GM18520 (cell line): Measurements from ENCODE around the gene ADAMTS9.

Experiments used
- ATAC-seq: cut with Tn5 transposase; IDR thresholded peaks from one replicate; pipeline ENCODE4 v1.9.1; 2021; ENCODE audit not compliant: unreplicated experiment

ADAMTS9 gene

DNA sequence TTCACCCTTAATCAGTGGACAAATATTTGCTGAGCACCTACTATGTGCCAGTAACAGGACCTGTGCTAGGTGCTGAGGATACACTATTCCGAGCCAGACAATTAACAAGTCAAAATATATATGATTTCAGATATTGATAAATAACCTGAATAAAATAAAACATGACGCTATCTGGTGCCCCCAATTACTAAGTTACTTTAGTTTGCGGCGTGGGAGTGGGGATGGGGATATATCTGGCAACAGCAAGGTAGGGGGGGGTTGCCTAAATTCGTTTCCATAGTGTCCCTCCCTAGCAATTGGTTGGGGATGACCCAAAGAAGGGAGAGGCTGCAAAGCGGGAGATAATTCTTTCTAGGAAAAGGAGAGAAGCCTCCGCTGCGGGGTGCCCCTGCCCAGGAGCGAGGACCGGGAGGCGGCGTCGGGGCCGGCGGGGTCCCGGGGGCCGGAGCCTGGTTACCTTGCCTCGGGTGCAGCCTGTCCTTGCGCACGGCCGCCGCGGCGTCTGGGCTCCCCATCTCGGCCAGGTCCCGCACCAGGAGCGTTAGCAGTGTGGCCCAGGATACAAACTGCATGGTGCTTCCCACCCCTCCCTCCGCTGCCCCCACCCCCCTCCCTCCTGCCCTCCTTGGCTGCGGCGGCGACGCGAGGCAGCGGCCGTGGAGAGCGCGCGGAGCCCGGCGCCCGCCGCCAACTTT lies 567 bp downstream of the ADAMTS9 start:
- ATAC-seq, result no peak

DNA sequence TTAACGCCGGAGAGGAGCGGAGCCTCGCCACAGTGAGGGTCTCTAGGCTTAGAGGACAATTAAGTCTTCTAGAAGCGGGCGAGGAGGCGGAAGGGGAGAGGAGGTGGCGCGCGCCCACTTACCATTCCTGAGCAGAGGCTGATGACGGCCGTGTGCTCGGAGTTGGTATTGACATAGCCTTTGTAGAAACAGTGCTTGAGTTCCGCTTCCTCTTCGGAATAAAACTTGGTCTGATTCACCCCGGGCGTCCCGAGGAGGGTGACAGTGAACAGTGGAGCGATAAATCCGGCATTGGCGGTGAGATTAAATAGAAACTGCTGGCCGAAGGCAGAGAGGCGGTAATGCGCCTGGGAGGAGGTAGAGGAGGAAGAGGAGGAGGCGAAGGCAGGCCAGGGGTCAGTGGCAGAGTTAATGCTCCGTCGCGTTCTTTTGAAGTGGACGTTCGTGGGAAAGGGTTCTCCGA lies 1.3 kb downstream of the ADAMTS9 start:
- no peak for ATAC-seq

DNA sequence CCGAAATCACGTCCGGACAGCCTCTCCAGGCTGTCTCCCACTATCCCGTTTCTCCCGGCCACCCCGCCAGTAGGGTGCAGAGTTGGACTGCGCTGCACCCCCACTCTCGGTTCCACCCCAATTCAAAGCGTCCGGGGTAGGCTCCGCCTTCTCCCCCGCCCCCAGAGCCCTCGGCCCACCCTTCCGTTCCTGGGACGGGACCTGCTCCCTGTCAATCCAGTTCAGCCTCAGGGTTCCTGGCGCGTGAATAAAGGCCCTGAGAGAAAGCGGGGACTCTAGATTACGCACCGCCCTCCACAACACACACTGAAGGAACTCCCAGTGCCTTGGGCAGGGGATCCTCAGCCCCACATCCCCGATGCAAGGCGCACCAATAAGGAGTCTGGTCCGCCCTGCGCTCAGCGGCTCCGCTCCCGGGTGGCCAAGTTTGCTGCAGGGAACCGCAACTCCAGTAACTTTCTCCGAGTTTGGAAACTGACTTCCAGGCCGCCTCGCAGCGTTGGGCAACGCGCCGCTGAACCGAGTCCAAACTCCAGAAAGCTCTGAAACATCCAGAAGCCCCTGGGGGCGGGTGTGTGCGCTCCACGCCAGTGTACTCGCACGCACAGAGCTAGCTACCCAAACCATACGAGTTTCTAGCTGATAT lies 1.9 kb downstream of the ADAMTS9 start:
- ATAC-seq, result no peak

DNA sequence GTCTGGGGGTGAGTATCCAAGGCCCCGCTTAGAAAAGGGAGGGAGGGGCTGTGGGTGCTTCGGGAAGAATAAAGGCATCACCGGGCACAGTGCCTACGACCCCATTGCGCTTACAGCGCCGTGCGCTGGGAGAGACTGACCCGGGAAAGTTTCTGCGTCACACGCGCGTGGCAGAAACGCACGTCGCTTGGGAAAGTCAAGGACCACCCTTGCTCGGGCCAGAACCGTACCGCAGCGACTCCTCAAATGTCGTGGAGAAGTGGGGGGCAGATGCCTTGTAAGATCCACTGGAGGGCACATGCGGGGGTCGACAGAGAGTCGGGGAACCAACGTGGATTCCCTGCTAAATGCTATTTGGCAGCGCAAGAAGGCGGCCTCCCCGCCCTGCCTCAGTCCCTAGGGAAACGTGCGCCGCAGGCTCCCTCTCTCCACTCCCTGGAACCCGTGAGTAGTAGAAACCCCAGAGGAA lies 2.4 kb downstream of the ADAMTS9 start:
- no peak for ATAC-seq

DNA sequence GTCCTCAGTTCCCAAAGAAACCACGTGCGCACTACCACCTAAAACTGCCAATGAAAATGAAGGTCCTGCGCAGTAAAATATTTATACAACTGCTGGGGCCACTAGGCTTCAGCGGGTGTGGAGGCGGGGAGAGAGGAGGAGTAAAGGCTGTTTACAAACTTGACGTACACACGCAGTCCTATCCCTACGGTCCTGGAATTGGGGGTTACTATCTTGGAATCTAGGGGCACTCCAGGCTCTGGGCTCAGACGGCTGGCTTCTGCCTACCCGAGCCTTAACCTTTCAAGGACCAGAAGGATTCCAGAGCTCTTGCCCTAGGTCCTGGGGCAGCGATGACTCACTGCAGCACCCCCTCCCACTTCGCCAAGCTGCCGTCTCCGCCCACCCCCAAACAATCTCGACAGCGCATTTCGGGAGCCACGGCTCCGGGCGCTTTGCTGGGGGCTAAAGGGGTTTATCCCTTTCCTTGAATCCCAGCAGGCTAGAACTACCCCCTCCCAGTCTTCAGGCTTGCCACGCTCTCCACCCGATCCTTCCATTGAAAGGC lies 3.0 kb downstream of the ADAMTS9 start:
- no peak for ATAC-seq

DNA sequence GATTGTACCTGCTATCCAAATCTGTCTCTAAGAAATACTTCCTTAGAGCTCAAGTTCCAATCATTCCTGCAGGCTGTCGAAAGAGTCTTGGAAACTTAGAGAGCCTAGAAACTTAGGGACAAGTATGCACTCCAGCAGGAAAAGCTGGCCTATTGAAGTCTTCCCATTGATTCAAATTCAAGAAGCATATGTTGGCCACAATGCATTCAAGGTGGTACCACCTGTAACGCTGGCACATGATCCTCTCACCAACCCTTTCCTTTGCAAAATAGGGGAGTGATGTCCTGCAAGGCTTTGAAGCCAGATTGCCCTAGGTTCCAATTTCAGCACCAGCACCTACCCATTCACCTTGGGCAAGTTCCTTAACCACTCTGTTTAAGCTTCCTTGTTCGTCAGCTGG lies 6.0 kb downstream of the ADAMTS9 start:
- no peak for ATAC-seq

DNA sequence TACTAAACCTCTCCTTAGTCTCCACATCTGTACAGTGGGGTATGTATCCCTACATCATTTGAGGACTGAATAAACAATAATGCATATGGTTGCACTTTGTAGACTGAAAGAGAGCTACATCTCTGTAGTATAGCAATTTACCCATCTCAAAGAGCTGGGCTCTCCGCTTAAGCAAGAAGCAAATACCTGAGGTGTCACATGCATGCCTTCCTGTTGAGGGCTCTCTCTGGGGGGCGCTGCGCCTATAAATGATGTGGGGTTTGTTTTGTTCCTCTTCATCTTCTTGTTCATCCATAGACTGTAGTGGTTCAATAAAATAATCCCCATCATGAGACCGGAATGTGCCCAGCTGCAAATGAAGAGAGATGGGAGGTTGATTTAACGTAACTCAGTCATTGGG lies 6.8 kb downstream of the ADAMTS9 start:
- no peak for ATAC-seq

DNA sequence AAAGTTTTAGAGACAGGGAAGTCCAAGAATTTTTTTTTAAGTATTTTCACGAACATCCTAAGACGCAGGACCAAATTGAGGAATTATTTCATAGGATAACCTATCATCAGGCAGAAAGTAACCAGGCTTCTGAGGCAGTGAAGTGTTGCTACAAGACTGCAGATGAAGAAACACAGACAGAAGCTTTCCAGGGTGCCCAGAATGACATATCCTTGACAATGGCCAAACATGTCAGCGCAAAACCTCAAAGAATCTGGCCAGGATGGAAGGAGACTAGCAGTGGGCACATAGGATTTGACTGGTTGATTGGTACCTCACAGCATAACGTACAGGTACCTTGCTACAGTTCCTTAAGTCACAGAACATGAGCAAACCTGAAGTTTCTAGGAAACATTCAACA lies 7.5 kb downstream of the ADAMTS9 start:
- no peak for ATAC-seq

DNA sequence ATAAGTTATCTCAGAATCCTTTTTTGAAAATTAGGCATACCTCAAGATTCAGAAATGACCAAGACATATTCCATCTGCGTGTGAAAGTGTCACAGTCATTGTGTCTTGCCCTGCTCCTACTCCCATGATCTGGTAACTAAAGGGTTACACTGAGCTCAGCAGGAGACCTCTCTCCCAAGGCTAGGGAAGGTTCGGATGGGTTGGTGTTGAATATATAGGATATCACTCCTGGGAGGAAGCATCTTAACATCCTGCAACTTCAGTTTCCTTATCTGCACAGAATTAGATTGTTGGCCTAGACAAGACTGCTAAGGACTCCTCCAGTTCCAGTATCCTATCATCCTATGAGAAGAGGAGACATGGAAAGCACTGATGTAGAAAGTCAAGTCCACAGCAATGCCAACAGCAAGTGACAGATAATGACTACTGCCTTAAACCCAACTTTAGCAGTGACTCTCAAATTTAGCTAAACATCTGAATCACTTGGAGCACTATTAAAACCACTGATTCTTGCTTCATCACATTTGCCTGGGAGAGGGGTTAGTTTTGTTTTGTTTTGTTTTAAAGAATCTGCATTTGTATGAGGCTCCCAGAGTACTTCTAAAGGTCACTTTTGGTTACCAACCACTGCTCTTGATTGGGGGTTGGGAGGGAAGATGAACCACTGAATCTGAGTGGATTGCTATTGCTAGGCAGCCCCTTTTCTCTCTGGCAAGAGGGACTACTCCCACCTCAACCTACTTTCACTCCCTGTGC lies 9.7 kb downstream of the ADAMTS9 start:
- no peak for ATAC-seq

DNA sequence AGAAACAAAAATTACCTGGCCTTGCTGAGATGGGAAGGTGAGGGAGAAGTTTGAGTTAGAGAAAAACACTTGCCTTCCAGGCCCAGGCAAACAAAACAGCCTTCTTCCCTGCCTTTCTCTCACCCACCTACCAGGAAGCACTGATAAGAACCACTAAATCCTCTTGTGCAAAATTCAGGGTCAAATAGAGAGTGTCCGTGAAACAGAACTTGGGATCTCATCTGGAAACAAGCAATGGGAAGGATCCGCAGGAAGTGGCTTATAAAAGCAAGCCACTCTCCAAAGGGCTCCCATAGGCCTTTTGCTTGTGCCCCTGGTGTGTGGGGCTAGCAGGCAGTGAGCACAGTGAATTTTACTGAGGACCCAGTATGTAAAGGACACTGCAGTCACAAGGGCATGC lies 11.0 kb downstream of the ADAMTS9 start:
- no peak for ATAC-seq

DNA sequence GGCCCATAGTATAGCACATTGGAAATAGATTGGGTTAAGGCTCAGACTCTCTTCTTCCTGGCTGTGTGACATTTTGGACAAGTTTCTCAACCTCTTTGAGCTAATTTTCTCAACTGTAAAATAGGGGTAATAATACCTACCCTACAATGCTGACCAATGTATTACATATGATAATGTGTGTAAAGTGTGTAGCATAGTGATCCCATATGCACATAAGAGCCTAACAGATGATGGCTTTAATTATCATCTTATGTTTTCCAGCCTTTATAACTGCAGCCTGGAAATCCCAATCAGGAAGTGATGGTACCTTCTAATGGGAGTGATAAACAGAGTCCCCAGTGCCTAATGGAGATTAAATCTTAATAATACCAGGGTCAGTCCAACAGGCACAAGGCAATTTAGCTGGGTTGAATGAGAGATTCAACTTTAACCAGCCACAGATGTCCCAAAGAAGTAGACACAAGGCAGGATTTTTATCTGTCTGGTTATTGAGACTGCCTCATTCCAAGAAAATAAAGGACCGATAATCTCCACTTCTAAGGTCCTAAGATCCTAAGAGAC lies 12.0 kb downstream of the ADAMTS9 start:
- no peak for ATAC-seq

DNA sequence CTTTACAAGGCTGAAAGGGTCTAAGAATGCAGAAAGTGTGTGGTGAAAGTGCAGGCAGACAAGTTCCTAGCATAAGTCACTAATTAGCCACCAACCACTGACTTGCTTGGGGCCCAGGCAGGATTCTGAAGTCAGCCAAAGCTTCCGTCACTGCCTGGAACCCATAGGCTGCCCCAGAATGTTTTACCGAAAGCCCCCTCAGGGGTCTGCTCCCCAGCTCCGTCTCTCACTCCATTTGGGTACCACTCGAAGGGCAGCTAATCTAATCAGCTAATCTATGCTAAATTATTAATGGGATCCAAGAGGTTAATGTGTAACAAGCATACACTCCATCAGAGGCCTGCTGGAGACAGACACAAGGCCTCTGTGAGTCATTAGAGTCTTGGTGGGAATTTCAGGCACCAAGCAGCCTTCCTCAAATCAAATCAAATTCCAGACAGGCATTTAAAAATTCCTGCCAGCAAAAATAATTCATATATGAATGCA lies 13.2 kb downstream of the ADAMTS9 start:
- ATAC-seq, result no peak

DNA sequence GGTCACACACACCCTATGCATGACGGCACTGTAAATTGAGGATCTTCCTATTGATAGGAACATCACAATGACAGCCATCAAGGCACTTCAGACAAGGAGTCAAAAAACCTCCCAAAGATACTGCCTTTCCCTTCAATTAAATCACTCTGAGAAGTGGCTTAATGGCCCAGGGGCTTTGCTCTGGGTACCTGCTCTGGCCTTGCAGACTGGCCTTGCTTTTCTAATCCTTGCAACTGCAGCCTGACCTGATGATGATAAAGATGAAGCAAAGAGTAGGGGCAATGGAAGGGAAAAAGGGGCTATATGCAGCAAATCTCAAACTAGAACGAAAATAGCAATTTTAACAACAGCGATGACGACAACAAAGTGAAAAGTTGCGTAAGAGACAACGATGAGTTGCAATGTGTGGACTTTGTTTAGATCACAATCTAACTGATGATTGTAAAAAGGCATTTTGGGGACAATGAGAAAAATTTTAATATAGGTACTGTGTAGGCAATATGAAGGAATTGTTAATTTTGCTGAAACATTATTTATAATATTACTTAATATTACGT lies 14.6 kb downstream of the ADAMTS9 start:
- ATAC-seq, result no peak

DNA sequence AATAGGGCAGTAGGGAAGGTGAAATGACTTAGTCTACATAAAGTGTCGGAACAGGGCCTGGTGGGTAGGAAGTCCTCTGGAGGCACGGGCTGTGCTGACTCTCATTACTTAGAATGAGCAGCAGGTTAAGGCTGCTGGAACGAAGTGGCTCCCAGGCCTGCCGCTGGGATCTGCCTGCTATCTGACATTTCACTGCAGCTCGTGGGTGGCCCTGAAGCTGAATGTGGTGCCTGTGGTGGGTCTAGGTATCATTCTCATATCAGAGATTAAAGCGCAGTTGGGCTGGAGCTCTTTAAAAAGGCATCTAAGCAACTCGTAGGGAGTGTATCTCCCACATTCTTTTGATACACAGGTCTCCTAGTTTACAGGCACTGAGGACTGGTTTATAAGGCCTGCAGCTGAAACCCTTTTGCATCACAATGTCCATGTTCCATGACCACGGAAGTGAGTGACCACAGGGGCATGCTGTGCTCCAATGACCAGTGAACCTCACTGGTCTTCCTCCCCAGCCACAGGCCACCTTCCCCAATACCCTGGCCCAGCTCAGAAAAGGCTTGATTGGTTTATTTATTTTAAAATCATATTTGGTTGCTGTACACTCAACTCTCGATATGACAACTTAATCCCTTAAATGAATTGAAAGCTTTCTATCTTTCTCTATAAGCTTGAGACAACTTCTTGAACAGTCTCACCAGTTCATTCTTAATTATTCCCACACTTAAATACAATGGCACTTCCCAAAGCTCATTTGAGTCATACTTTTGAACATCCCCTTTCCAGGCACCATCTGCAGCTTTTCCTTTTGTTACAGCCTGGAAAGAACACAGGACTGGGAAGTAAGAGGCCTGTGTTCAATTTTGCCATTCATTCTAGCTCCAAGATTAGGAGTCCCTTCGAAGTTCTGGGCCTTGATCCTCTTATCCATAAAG lies 19.0 kb downstream of the ADAMTS9 start:
- no peak for ATAC-seq

DNA sequence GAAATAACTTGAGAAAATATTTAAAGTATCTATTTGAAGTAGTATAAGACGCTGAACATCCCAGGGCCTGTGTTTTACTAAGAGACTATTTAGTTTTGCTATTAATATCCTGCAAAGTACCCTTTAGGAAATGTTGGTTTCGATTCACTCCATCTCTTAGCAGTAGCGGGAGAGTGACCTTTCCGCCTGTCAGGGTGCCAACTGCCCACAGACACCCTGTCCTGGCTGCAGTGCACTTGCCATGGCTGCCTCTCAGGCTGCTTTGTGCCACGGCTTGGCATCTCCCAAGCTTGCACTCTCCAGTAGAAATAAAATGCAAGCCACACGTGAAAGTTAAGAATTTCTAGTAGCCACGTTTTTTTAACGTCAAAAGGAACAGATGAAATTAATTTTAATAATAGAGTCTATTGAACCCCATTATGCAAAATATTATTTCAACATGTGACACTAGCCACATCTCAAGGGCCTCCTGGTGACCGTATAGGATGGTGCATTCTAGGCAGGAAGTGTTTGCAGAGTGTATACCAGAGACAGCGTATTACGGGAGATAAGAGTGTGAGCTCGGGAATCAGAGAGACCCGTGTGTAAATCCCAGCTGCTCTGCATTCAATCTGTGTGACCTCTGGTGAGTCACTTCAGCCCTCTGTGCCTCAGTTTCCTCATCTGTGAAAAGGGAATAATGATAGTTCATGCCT lies 19.8 kb downstream of the ADAMTS9 start:
- no peak for ATAC-seq

DNA sequence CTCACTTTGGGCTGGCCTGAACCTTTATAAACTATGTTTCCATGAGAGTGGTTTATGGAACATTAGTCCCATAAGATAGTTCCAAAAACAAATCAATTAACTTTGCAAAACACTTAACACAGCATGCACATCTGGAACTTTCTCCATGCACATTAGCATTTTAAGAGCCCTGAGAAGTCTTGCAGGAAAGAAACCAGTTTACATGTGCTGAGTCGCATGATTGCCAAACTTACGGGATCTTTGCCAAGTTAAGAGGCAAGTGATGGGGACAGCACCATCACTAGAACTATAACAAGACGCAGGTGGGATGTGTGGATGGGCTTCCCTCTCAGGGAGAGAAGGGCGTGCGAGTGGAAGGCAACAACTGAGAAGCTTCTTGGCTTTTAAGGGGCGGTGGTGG lies 20.7 kb downstream of the ADAMTS9 start:
- no peak for ATAC-seq

DNA sequence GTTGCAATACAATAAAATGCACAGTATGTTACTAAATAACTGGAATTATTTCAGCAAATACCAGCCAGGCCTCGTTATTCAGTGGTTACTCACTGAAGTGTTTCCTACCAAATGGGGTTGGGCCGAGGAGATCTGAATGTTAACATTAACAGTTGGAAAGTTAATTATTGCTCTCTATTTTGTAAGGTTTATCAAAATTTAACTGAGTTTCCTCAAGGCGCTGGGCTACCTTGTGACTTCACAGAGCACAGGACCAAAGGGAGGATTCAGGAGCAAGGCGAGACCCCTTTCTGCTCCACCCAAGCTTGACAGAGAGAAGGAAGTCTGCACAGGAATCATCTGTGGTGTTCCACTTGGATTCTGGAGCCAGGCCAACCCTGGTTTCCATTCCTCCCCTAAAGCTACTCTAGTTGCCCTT lies 21.6 kb downstream of the ADAMTS9 start:
- no peak for ATAC-seq

DNA sequence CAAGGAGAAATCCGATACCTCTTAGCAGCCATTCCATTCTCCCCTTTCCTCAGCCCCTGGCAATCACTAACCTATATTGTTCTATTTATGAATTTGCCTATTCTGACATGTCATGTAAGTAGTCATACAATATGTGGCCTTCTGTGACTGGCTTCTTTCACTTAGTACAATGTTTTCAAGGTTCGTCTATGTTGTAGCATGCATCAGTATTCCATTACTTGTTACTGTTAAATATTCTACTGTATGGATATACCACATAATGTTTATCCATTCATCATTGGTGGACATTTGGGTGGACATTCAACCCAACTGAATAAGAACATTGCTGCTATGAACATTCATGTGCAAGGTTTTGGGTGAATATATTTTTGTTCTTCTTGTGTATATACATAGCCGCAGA lies 23.4 kb downstream of the ADAMTS9 start:
- ATAC-seq, result no peak

DNA sequence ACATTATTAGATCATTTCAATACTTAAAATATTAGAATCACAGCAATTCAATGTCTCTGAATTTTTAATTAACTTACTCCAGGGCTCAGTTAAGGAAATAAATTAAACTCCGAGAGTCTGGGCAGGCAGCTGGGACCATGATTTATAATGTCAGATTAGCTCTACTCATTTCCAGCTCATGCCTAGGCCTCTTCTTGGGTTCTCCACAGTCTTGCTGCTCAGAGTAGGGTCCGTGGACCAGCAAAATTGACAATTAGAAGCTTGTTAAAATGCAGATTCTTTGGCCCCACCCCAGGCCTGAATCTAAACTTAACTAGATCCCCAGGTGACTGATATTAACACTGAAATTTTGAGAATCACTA lies 28.2 kb downstream of the ADAMTS9 start:
- no peak for ATAC-seq
